Fibroblast of mammary gland (primary cell): ENCODE measurements around the gene CTIF.

ENCODE experiments used
- DNase-seq: peaks from one replicate; pipeline ENCODE4 v3.0.0-alpha.2; 2010; ENCODE audit warnings: low read depth
- H3K4me3 ChIP-seq: 2 replicates; pipeline ENCODE4 v1.5.1; 2011; ENCODE audit warnings: low read depth, mild to moderate bottlenecking, low read length, moderate library complexity; ENCODE audit not compliant: control insufficient read depth
- CTCF ChIP-seq: conservative IDR thresholded peaks from 2 replicates; pipeline ENCODE4 v1.5.1; 2011; ENCODE audit warnings: low read depth, low read length, inconsistent platforms; ENCODE audit not compliant: control insufficient read depth, insufficient read depth

CTIF gene

GRCh38 chr18:48573632-48574283 lies 34.9 kb downstream of the CTIF start:
- no peak for TF ChIP-seq CTCF
- no peak overlapping the region for H3K4me3 ChIP-seq
- no peak for DNase-seq

DNA sequence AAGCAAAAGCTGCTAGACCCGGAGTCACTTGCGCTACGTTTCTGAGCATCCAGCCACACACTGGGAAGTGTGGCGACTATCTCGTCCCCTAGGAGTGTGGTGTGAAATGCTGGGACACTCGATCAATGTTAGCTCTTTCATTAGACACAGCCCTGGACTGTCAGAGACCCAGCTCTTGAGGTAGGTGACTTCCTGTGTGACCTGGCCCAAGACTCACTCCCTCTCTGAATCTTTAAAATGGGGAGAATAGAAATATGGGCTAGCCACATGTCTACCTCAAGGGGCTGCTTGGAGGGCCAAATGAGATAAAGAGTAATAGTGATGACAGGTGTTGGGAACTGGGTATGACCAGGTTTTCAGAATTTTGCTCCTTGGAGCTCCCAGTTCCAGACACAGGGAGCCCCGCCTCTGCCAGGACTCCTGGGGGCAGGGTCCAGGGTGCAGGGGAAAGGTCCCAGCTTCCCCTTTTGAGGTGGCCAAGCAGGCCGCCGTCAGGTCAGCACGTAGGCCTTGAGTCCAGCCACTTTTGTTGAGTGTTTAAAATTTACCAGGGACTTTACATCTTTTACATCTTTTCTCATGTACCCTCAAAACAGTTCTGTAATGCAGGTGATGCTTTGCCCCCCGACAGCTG lies 36.0 kb downstream of the CTIF start:
- DNase-seq, result no peak
- no peak for TF ChIP-seq CTCF

GRCh38 chr18:48575301-48575657 lies 36.4 kb downstream of the CTIF start:
- DNase-seq, result no peak
- no peak overlapping the region for H3K4me3 ChIP-seq
- TF ChIP-seq CTCF, result no peak

More for the DNA sequence above, 36.0 kb downstream of the CTIF start:
- no peak overlapping the region for H3K4me3 ChIP-seq

DNA sequence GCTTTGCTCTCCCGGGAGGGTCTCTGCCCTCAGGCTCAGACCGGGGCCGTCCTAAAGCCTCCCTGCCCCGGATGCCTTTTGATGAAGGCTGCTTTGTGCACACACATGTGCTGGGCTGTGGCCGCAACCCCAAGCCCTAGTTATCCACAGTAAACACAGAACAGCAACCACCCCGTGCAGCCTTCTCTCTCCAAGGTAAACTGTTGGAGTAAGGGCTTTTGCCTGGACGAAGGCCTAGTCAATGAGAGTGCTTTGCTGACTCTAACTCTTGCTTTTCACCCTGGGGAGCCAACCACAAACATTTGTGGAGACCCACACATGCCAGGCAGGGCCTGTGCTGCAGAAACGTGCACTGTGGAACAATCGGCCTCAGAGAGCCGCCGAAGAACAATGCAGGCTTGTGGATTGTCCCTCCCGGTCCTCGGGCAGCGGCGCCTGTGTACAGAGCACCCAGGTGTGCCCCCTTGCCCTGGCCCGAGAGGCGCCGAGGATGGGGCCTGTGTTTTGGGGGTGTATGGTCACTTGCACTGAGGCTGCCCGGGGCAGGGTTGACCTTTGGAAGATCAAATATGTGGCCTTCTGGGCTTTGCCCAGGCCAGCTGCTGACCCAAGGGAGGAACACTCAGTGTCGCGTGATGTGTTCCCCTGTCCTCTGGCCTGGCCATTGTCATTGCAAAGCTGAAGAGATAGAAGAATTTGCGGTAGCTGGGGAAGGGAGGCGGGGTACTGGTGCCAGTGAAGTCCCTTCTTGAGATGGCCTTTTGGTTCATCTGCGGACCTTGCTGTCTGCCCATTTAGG lies 37.0 kb downstream of the CTIF start:
- no peak for DNase-seq
- no peak for TF ChIP-seq CTCF
- no peak overlapping the region for H3K4me3 ChIP-seq

- TF ChIP-seq CTCF, result no peak
- DNase-seq, result no peak
- no peak overlapping the region for H3K4me3 ChIP-seq
Measured at GRCh38 chr18:48576457-48576771, 37.6 kb downstream of the CTIF start.

GRCh38 chr18:48577478-48578190 lies 38.8 kb downstream of the CTIF start:
- H3K4me3 ChIP-seq, result no peak overlapping the region
- no peak for TF ChIP-seq CTCF
- no peak for DNase-seq
